Breast epithelium (tissue), 3 donors: ENCODE measurements around the gene NCEH1.

ENCODE experiments used
- CTCF ChIP-seq, 3 donors: fragments of 450-650 bp; IDR thresholded peaks; one replicate each; pipeline ENCODE4 v1.5.1; 2016 to 2017; ENCODE audit warnings: antibody characterized with exemption in 3 of 3, mild to moderate bottlenecking in 3 of 3, moderate library complexity in 3 of 3
- POLR2AphosphoS5 ChIP-seq, 3 donors: sonication (generic); formaldehyde crosslinking; IDR thresholded peaks; one replicate each; pipeline ENCODE4 v1.6.1; 2017; ENCODE audit warnings: antibody characterized with exemption in 3 of 3

- TF ChIP-seq CTCF (IDR thresholded peaks at IDR 0.05): no peak
- TF ChIP-seq POLR2AphosphoS5 (IDR thresholded peaks at IDR 0.05): no peak
Observed at GRCh38 chr3:172702256-172702655, 8.6 kb downstream of the NCEH1 start.
